GM19372 (cell line): ENCODE data around the gene MIEF1.

Experiments used
- ATAC-seq: cut with Tn5 transposase; IDR thresholded peaks from one replicate; pipeline ENCODE4 v1.9.1; 2021; ENCODE audit warnings: mild to moderate bottlenecking, low read depth, moderate library complexity; ENCODE audit not compliant: unreplicated experiment

MIEF1 gene

GRCh38 chr22:39470451-39471291 is 31.4 kb upstream of the MIEF1 start:
- ATAC-seq = no peak

DNA sequence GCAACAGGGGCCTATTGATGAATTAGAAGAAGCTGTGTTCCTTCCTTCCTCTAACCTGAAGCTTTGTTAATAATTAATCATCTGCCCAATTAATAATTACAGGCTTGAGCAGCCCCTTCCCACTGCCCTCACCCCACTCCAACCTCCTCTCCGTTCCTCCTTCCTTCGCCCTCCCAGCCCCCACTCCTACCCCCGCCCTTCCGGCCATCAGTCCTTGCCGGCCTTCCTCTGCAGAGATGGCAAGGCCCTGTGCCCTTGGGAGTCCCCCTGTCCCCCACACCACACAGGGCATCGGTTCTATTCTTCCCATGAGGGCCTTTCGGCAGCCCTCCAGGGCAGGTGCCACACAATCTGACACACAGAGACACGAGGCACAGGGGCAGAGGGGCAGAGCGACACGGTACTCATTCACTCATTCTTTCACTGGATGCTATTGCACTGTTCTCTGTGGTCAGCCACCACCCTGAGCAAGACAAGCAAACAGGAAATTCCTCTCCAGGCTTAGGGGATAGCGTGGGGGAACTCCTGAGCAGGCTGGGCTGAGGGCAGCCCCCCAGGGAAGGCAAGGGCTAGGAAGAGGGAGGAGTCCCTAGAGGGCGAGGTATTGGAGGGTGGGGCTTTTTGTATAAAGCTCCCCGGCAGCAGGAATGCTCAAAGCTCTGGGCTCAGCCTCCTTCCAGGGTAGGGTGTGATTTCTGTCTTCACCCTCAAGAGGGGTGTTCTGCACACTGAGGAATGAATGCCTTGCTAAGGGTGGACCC is 30.5 kb upstream of the MIEF1 start:
- ATAC-seq = no peak

DNA sequence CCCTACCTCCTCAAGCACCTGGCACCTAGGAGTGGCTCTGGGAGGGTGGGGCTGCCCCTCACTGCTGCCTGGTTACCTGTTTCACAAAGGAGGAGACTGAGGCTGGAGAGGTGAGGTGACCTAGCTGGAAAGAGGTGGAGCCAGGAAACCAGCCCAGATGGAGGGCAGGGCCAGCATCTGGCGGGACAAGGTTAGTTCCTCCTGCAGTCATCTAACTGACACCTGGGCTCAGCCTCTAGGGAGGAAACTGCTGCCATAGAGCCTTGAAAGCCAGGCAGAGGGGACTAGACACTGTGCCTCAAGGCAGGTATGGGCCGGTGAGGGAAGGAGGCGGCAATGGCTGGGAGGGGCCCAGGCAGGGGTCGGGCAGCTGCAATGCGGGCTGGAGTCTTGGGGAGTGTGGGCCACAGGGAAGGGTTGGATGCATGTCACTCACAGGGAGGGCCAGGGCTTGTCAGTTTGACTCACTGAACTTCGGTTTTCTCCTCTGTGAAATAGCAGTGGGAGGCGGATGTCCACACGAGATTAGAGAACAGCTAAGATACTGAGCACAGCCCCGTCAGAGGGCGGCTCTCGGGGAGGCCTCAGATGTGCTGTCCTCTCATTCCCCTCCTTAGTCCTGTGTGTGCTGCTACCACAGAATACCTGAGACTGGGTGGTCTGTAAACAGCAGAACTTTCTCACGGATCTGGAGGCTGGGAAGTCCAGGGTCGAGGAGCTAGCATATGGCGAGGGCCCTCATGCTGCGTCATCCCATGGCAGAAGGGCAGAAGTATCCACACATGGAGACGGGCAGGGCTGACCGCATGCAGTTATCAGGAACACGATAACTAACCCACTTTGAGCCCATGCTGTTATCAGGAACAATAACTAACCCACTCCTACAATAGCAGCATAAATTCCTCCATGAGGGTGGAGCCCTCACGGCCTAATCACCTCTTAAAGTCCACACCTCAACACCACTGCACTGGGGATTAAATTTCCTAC is 29.2 kb upstream of the MIEF1 start:
- no peak for ATAC-seq

DNA sequence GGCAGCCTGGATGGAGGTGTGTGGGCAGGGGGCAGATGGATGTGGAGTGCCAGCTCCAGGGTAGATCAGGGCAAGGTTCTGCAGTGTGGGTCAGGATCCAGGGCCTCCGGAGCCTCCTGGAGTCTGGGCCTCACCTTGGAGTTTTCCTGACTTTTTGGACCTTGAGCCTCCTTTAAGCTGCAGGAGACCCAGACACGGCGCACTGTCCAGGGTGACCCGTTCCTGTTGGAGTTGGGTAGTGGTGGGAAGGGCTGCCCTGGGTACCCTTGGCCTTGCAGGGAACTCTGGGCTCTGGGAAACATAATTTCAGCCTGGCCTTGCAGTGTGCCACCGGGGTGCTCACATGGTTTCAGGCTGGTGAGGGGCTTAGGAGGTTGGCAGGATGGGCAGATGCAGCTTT is 28.2 kb upstream of the MIEF1 start:
- ATAC-seq = no peak

- no peak for ATAC-seq
These were observed 27.6 kb upstream of the MIEF1 start for GRCh38 chr22:39474351-39475111.

DNA sequence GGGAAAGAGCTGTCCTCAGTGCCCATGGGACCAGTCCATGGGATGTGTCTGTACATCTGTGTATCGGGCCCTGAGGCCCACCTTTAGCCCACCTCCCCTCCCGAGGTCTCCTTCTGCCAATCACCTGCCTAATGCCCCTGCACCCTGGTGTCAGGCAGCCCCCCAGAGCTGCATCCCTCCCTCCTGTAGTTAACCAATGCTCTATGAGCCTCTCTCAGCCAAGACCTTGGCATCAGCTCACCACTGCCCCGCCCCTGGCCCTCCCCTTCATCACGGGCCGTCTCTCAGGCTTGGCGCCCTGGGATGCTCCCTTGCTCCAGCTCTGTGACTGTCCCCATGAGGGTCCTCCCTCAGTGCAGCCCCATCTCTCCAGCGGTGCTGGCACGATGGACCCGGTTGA is 26.8 kb upstream of the MIEF1 start:
- ATAC-seq = no peak

GRCh38 chr22:39475902-39476301 is 26.2 kb upstream of the MIEF1 start:
- no peak for ATAC-seq

DNA sequence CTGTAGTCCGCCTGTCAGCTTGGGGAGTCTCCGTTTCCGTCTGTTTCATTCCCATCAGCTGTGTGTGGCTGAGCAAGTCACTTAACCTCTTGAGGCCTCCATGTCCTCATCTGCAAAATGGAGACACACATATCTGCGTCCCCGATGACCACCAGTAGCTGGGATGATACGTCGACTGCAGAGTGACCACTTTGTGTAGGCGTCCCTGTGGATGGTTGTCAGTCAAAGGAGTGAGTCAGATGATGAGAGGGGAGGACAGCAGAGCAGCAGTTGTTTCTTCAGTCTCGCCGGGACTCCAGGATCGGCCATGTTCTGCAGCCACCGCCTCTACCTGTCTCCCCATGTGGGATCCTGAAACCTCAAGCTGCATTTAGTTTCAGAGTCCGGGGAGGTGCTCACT is 25.4 kb upstream of the MIEF1 start:
- no peak for ATAC-seq

DNA sequence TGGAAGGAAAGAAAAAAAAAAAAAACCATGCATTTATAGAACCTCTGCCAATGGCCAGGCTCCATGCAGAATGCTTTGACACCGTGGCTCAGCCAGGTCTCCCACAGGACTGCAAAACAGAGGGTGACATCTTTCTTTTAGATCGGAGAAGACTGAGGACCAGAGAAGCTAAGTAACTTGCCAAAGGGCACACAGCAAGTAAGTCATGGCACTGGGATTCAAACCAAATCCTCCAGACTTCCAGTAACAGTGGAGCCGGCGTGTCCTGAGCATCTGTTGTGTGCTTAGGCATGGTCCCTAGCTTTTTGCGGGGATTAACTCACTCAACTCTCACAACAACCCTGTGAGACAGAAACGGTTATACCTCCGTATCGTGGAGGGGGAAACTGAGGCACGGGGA is 24.5 kb upstream of the MIEF1 start:
- ATAC-seq = no peak

GRCh38 chr22:39478441-39478850 is 23.6 kb upstream of the MIEF1 start:
- ATAC-seq = no peak

GRCh38 chr22:39479254-39479653 is 22.8 kb upstream of the MIEF1 start:
- ATAC-seq = no peak

DNA sequence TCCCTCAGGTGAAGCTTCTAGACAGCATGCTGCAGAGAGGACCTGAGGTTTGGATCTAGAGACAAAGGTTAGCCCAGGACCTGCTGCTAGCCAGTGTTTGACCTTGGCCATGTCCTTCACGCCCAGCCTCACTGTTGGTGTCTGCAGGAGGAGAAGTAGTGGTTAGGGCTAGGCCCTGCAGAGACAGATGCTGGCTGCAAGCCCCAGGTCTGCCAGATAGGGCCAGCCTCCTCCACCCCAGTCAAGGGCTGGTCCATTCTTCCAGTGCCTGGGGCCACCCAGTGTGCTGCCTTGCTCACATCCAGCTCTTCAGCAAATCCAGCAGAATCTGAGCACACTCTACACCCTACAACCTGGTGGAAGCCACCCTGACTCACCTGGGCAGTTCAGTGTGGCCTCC is 21.5 kb upstream of the MIEF1 start:
- no peak for ATAC-seq

- no peak for ATAC-seq
These were observed 21.0 kb upstream of the MIEF1 start for GRCh38 chr22:39481054-39481453.

DNA sequence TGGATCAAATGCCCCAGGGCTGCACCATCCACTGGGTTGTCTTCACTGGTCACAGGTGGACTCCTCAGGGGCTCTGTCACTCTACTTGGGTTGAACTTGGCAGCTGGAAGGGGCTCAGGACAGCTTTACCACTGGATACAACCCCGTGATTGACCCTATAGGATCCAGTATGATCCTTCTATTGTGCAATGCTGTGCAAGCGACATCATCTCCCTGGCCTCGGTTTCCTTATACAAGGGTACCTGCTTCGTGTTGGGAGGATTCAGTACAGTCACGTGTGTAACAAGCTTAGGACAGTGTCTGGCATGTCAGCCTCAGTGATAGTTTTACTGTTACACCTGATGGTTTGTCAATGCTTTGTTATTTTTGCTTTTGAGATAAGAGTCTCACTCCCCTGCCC is 20.5 kb upstream of the MIEF1 start:
- ATAC-seq = no peak

DNA sequence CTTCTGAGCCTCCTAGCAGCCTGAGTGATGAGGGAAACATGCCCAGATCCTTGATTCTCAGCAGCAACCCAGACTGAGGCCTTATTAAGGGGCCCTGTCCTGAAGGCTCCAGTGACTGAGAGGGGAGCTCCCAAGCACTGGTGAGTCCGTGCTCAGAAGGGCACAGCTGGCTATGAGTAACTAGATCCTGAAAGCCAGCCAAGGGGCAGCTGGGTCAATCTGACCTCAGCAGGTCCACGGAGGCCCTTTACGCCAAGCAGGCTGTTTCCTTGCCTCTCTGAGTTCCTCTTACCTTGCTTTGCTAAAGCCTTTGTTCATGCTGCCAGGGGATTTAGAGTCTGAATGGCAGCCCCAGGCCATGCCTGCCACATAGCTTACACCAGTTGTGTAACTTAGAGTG is 19.3 kb upstream of the MIEF1 start:
- no peak for ATAC-seq

DNA sequence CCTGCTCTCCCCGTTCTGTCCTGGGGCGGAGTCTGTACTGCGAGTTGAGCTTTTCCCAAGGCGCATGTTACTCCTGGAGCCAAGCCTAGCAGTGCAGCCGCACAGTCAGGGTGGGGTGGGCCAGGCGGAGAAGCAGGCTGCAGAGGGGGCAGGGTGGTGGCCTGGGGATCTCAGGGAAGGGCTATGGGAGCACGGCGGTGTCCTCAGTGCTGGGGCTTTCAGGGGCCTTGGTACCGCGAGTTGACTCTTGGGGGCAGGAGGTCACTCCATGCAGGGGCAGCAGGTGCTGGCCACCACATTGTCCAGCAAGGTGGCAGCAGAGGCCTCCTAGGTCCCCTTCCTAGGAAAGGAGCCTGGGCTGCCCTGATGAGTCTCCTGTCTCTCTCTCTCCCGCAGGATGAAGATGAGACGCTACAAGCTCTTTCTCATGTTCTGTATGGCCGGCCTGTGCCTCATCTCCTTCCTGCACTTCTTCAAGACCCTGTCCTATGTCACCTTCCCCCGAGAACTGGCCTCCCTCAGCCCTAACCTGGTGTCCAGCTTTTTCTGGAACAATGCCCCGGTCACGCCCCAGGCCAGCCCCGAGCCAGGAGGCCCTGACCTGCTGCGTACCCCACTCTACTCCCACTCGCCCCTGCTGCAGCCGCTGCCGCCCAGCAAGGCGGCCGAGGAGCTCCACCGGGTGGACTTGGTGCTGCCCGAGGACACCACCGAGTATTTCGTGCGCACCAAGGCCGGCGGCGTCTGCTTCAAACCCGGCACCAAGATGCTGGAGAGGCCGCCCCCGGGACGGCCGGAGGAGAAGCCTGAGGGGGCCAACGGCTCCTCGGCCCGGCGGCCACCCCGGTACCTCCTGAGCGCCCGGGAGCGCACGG is 14.9 kb upstream of the MIEF1 start:
- no peak for ATAC-seq

DNA sequence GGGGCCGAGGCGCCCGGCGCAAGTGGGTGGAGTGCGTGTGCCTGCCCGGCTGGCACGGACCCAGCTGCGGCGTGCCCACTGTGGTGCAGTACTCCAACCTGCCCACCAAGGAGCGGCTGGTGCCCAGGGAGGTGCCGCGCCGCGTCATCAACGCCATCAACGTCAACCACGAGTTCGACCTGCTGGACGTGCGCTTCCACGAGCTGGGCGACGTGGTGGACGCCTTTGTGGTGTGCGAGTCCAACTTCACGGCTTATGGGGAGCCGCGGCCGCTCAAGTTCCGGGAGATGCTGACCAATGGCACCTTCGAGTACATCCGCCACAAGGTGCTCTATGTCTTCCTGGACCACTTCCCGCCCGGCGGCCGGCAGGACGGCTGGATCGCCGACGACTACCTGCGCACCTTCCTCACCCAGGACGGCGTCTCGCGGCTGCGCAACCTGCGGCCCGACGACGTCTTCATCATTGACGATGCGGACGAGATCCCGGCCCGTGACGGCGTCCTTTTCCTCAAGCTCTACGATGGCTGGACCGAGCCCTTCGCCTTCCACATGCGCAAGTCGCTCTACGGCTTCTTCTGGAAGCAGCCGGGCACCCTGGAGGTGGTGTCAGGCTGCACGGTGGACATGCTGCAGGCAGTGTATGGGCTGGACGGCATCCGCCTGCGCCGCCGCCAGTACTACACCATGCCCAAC is 14.1 kb upstream of the MIEF1 start:
- no peak for ATAC-seq

DNA sequence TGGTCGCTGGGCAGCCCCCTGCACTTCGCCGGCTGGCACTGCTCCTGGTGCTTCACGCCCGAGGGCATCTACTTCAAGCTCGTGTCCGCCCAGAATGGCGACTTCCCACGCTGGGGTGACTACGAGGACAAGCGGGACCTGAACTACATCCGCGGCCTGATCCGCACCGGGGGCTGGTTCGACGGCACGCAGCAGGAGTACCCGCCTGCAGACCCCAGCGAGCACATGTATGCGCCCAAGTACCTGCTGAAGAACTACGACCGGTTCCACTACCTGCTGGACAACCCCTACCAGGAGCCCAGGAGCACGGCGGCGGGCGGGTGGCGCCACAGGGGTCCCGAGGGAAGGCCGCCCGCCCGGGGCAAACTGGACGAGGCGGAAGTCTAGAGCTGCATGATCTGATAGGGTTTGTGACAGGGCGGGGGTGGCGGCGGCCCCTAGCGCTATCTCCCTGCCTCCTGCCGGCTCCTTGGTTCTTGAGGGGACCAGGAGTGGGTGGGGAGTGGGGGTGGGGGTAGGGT is 13.5 kb upstream of the MIEF1 start:
- no peak for ATAC-seq
